B cell (primary cell): ENCODE measurements around the gene ORAI2. TPM values are rescaled to one million over a fixed set of nuclear protein-coding genes. Genes with fewer than 3 reads are reported as not detected.

ENCODE experiments used
- ATAC-seq: fragments of 200-7000 bp; cut with Tn5 transposase; one replicate; pipeline ENCODE4 v1.10.0; 2021; ENCODE audit warnings: low read depth, mild to moderate bottlenecking, moderate number of reproducible peaks, moderate library complexity
- CTCF ChIA-PET: fragments of 350-600 bp; sonication (Branson Sonifier 250); formaldehyde crosslinking; loops from one replicate; lab custom pipeline; 2021; ENCODE audit warnings: antibody characterized with exemption, inconsistent platforms; lab: Charles Lee
- POLR2A ChIA-PET: fragments of 350-600 bp; sonication (Branson Sonifier 250); formaldehyde crosslinking; loops from one replicate; lab custom pipeline; 2021; ENCODE audit warnings: antibody characterized with exemption; lab: Charles Lee
- DNase-seq: peaks from one replicate; pipeline ENCODE4 v3.0.0; 2013
- H2AFZ ChIP-seq: 2 replicates; pipeline ENCODE4 v1.6.1; 2012; ENCODE audit warnings: mild to moderate bottlenecking, low read depth, low read length; ENCODE audit not compliant: insufficient read depth, poor library complexity, severe bottlenecking
- H3K27ac ChIP-seq, 2 donors: 1 replicate in 1 of 2; 2 replicates in 1 of 2; pipeline ENCODE4 v1.5.1; 2012 to 2013; ENCODE audit warnings: low read length in 2 of 2, mild to moderate bottlenecking in 2 of 2, moderate library complexity in 1 of 2
- H3K27me3 ChIP-seq, 4 experiments: fragments of 200-600 bp in 1 of 4; sonication (generic) in 1 of 4; replicated peaks in 1 of 4; 1 replicate in 2 of 4; 2 replicates in 2 of 4; pipeline versions ENCODE4 v1.6.1 to v1.7.0; 2013 to 2016; ENCODE audit warnings: low read length in 3 of 4, mild to moderate bottlenecking in 2 of 4, mixed read lengths in 1 of 4, moderate library complexity in 1 of 4; ENCODE audit not compliant: insufficient read depth in 4 of 4, control insufficient read depth in 3 of 4; ENCODE audit errors: control extremely low read depth in 1 of 4
- H3K36me3 ChIP-seq, 2 experiments: replicated peaks in 1 of 2; 1 replicate in 1 of 2; 2 replicates in 1 of 2; pipeline versions ENCODE4 v1.6.1 to v1.7.1; 2013; ENCODE audit warnings: low read length in 1 of 2; ENCODE audit not compliant: insufficient read depth in 2 of 2, control insufficient read depth in 1 of 2; ENCODE audit errors: control extremely low read depth in 1 of 2, extremely low read depth in 1 of 2
- H3K4me1 ChIP-seq, 2 donors: fragments of 200-600 bp in 1 of 2; sonication (generic) in 1 of 2; 1 replicate in 1 of 2; 2 replicates in 1 of 2; pipeline versions ENCODE4 v1.5.1 to v1.6.1; 2013 to 2017; ENCODE audit warnings: low read length in 2 of 2; ENCODE audit not compliant: control insufficient read depth in 2 of 2, insufficient read depth in 2 of 2
- H3K4me2 ChIP-seq: replicated peaks from 2 replicates; pipeline ENCODE3; 2012; ENCODE audit warnings: mild to moderate bottlenecking, low read depth, low read length; ENCODE audit not compliant: poor library complexity, severe bottlenecking
- H3K4me3 ChIP-seq, 5 experiments: fragments of 200-600 bp in 1 of 5; sonication (generic) in 1 of 5; 1 replicate in 3 of 5; 2 replicates in 2 of 5; pipeline versions ENCODE4 v1.5.1 to v1.7.0; 2011 to 2016; ENCODE audit warnings: low read length in 4 of 5, mild to moderate bottlenecking in 4 of 5, low read depth in 2 of 5, control low read depth in 1 of 5, moderate library complexity in 1 of 5; ENCODE audit not compliant: insufficient read depth in 1 of 5; ENCODE audit errors: control extremely low read depth in 1 of 5, extremely low read depth in 1 of 5
- H3K79me2 ChIP-seq: fragments of 200-600 bp; sonication (generic); one replicate; pipeline ENCODE4 v1.6.0; 2016; ENCODE audit warnings: low read length; ENCODE audit not compliant: control insufficient read depth, insufficient read depth
- H3K9ac ChIP-seq: fragments of 200-600 bp; sonication (generic); 2 replicates; pipeline ENCODE4 v1.6.1; 2017; ENCODE audit warnings: mild to moderate bottlenecking, low read length, moderate library complexity
- H3K9me3 ChIP-seq, 3 donors: one replicate each; pipeline versions ENCODE4 v1.6.1 to v1.7.1; 2013; ENCODE audit warnings: low read length in 2 of 3; ENCODE audit not compliant: control insufficient read depth in 2 of 3, insufficient read depth in 1 of 3; ENCODE audit errors: control extremely low read depth in 1 of 3
- H4K20me1 ChIP-seq: 2 replicates; pipeline ENCODE4 v1.6.0; 2012; ENCODE audit warnings: mild to moderate bottlenecking, low read length; ENCODE audit not compliant: insufficient read depth, control insufficient read depth, poor library complexity, severe bottlenecking
- H3K27ac Mint-ChIP-seq: one replicate; pipeline ENCODE4 v1.8.0; 2021; ENCODE audit warnings: mixed read lengths
- H3K27me3 Mint-ChIP-seq: one replicate; pipeline ENCODE4 v1.8.0; 2021; ENCODE audit warnings: mixed read lengths
- H3K4me1 Mint-ChIP-seq: one replicate; pipeline ENCODE4 v1.8.0; 2021; ENCODE audit warnings: mixed read lengths
- H3K4me3 Mint-ChIP-seq: one replicate; pipeline ENCODE4 v1.8.0; 2021; ENCODE audit warnings: mixed read lengths
- H3K9me3 Mint-ChIP-seq: one replicate; pipeline ENCODE4 v1.8.0; 2022; ENCODE audit warnings: mixed read lengths; ENCODE audit not compliant: insufficient read depth
- CTCF ChIP-seq: fragments of 200-600 bp; IDR thresholded peaks from one replicate; pipeline ENCODE4 v1.8.0; 2022; ENCODE audit warnings: antibody characterized with exemption, mild to moderate bottlenecking
- EZH2 ChIP-seq: IDR thresholded peaks from 2 replicates; pipeline ENCODE4 v1.6.1; 2012; ENCODE audit warnings: borderline replicate concordance, low read depth, mild to moderate bottlenecking, moderate library complexity, low read length; ENCODE audit not compliant: insufficient read depth, poor library complexity, severe bottlenecking
- WGBS: methylation state at CpG from one replicate; pipeline ENCODE4 v1.1.5; 2013; ENCODE audit warnings: missing lambda C conversion rate; ENCODE audit not compliant: insufficient coverage; 5-methylcytosine and 5-hydroxymethylcytosine counted together
- intact Hi-C: fragments of 100-400 bp; cut with micrococcal nuclease; formaldehyde crosslinking; loops from one replicate; pipeline ENCODE4 v1.10.0; 2022
- polyA plus RNA-seq: library from polyadenylated mRNA; depleted of rRNA; stranded (reverse); fragments of >200 nt; gene quantifications from 2 replicates; pipeline ENCODE4 v1.2.3, GENCODE V29; 2012
- total RNA-seq, 2 donors: library from RNA; stranded (reverse); fragments of 120-200 nt in 1 of 2; gene quantifications; 1 replicate in 1 of 2; 2 replicates in 1 of 2; pipeline versions ENCODE4 v1.2.3 to v1.2.4, GENCODE V29; 2013 to 2022

Gene ORAI2
- total and polyA plus RNA-seq, 2 donors (not counting 1 experiment from before 2014, with no cell fraction given) = 177 to 450 TPM

- WGBS = 92% methylated on average over 6 of the region's 7 CpGs
- Mint-ChIP-seq H3K4me3 (peak overlapping the region; percentile 91), H3K4me1 (peaks cover 27% of the 10 kb centered on the region), H3K9me3 (no peaks in the 10 kb centered on the region), H3K27me3 (no peaks in the 10 kb centered on the region), H3K27ac (no peak overlapping the region)
- Histone ChIP-seq H3K4me2 (peak overlapping the region; percentile 95), H3K79me2 (peaks cover 64% of the 10 kb centered on the region), H2AFZ (no peak overlapping the region), H3K9me3 (no peaks in the 10 kb centered on the region), H4K20me1 (peaks cover 6% of the 10 kb centered on the region), H3K9ac (peak overlapping the region; percentile 88), H3K27ac (no peak overlapping the region), H3K27me3 (no peaks in the 10 kb centered on the region), H3K4me3 (peak overlapping the region in 1 of 5 experiments; percentile 99), H3K36me3 (peaks cover 0 to 23% of the 10 kb centered on the region in 2 experiments), H3K4me1 (peaks cover 19 to 31% of the 10 kb centered on the region in 2 donors)
- TF ChIP-seq CTCF = no peak
- TF ChIP-seq EZH2 = no peak
- no peak for DNase-seq
- ATAC-seq = no peak
- ChIA-PET POLR2A (interaction anchor here (1.3 to 1.9 kb wide), 2 partner anchors 32 to 54 kb away, joined by 3 to 5 read pairs; no protein-coding TSS in a partner anchor), CTCF (interaction anchor here (0.5 to 6.3 kb wide), 3 partner anchors 61 to 1317 kb away, joined by 4 to 45 read pairs (median 6); partner anchors contain the start of gene PRKRIP1)
- intact Hi-C loops = no loop called here
Observed at GRCh38 chr7:102466097-102466496, 32.7 kb downstream of the ORAI2 start.

GRCh38 chr7:102467581-102468477, 34.5 kb downstream of the ORAI2 start:
- intact Hi-C loops = no loop called here
- Histone ChIP-seq H3K4me2 (no peak overlapping the region), H3K79me2 (peaks cover 48% of the 10 kb centered on the region), H3K36me3 (peaks cover 0 to 36% of the 10 kb centered on the region in 2 experiments), H3K4me1 (peaks cover 19 to 31% of the 10 kb centered on the region in 2 donors), H3K27ac (no peak overlapping the region), H2AFZ (no peak overlapping the region), H3K4me3 (no peak overlapping the region), H3K27me3 (no peaks in the 10 kb centered on the region), H3K9me3 (no peaks in the 10 kb centered on the region), H4K20me1 (peaks cover 6% of the 10 kb centered on the region), H3K9ac (no peak overlapping the region)
- POLR2A ChIA-PET = interaction anchor here (0.7 kb wide), 1 partner anchor 612 kb away, joined by 5 read pairs; no protein-coding TSS in a partner anchor
- Mint-ChIP-seq H3K27me3 (no peaks in the 10 kb centered on the region), H3K4me3 (no peak overlapping the region), H3K4me1 (peaks cover 24% of the 10 kb centered on the region), H3K9me3 (no peaks in the 10 kb centered on the region), H3K27ac (no peak overlapping the region)
- WGBS = 96% methylated on average over 15 of the region's 24 CpGs
- ATAC-seq = no peak
- CTCF ChIA-PET = interaction anchor here (0.6 to 6.3 kb wide), 5 partner anchors 52 to 1225 kb away, joined by 3 to 45 read pairs (median 4); no protein-coding TSS in a partner anchor
- TF ChIP-seq CTCF (no peak), EZH2 (no peak)
- no peak for DNase-seq
